Chondrocyte (in vitro differentiated cells): ENCODE data around the gene RBP3. TPM values are rescaled to one million over a fixed set of nuclear protein-coding genes. Genes with fewer than 3 reads are reported as not detected.

Experiments
- DNase-seq: peaks from one replicate; pipeline ENCODE4 v3.0.0; 2021; ENCODE audit warnings: mixed read lengths, low spot score
- H3K27ac Mint-ChIP-seq: one replicate; pipeline ENCODE4 v1.8.0; 2021; ENCODE audit warnings: mild to moderate bottlenecking, moderate library complexity, mixed read lengths; ENCODE audit not compliant: unreplicated experiment
- H3K27me3 Mint-ChIP-seq: 2 replicates; pipeline ENCODE4 v1.8.0; 2021; ENCODE audit warnings: low read depth, mixed read lengths
- H3K36me3 Mint-ChIP-seq: 2 replicates; pipeline ENCODE4 v1.8.0; 2021; ENCODE audit warnings: low read depth, mixed read lengths
- H3K4me1 Mint-ChIP-seq: 2 replicates; pipeline ENCODE4 v1.8.0; 2021; ENCODE audit warnings: low read depth, mild to moderate bottlenecking, mixed read lengths
- H3K4me3 Mint-ChIP-seq: one replicate; pipeline ENCODE4 v1.8.0; 2021; ENCODE audit warnings: mild to moderate bottlenecking, moderate library complexity, mixed read lengths; ENCODE audit not compliant: unreplicated experiment
- H3K9me3 Mint-ChIP-seq: 2 replicates; pipeline ENCODE4 v1.8.0; 2021; ENCODE audit warnings: low read depth, mixed read lengths
- CTCF ChIP-seq: fragments of 200-600 bp; sonication (generic); IDR thresholded peaks from 2 replicates; pipeline ENCODE4 v1.5.0; 2021; ENCODE audit warnings: antibody characterized with exemption, mild to moderate bottlenecking, moderate library complexity
- total RNA-seq: library from RNA; stranded (reverse); gene quantifications from 3 replicates; pipeline ENCODE4 v1.2.1, GENCODE V29; 2021

RBP3 gene
- total RNA-seq, 1 donor from 2014 or later: not detected

- peaks cover 39% of the 10 kb centered on the region for H3K4me1 Mint-ChIP-seq
- no peak overlapping the region for H3K27ac Mint-ChIP-seq
- H3K4me3 Mint-ChIP-seq: no peak overlapping the region
- peak; percentile 59 for DNase-seq
- no peaks in the 10 kb centered on the region for H3K9me3 Mint-ChIP-seq
- H3K36me3 Mint-ChIP-seq: peaks cover 1% of the 10 kb centered on the region
- TF ChIP-seq CTCF: no peak
- peaks cover 3% of the 10 kb centered on the region for H3K27me3 Mint-ChIP-seq
Observed at GRCh38 chr10:47370015-47370767, 22.0 kb downstream of the RBP3 start.

- TF ChIP-seq CTCF: no peak
- Mint-ChIP-seq H3K9me3 (no peaks in the 10 kb centered on the region), H3K27me3 (peaks cover 3% of the 10 kb centered on the region), H3K4me3 (no peak overlapping the region), H3K4me1 (peaks cover 44% of the 10 kb centered on the region), H3K27ac (no peak overlapping the region), H3K36me3 (peaks cover 1% of the 10 kb centered on the region)
- DNase-seq: no peak
Observed at GRCh38 chr10:47370878-47371277, 22.7 kb downstream of the RBP3 start.

- no peak for TF ChIP-seq CTCF
Observed at GRCh38 chr10:47371629-47372485, 23.7 kb downstream of the RBP3 start.

GRCh38 chr10:47372726-47373125 is 24.6 kb downstream of the RBP3 start:
- DNase-seq: peak; percentile 59

More at GRCh38 chr10:47371629-47372485, 23.7 kb downstream of the RBP3 start:
- Mint-ChIP-seq H3K4me3 (no peak overlapping the region), H3K27me3 (no peaks in the 10 kb centered on the region), H3K36me3 (peaks cover 1% of the 10 kb centered on the region), H3K4me1 (peaks cover 44% of the 10 kb centered on the region), H3K27ac (peak overlapping the region; percentile 5), H3K9me3 (no peaks in the 10 kb centered on the region)
- peak; percentile 30 for DNase-seq

More at GRCh38 chr10:47372726-47373125, 24.6 kb downstream of the RBP3 start:
- H3K36me3 Mint-ChIP-seq: peaks cover under 1% of the 10 kb centered on the region
- H3K27ac Mint-ChIP-seq: no peak overlapping the region
- H3K4me3 Mint-ChIP-seq: no peak overlapping the region
- H3K4me1 Mint-ChIP-seq: peaks cover 44% of the 10 kb centered on the region
- no peaks in the 10 kb centered on the region for H3K9me3 Mint-ChIP-seq
- no peaks in the 10 kb centered on the region for H3K27me3 Mint-ChIP-seq
- TF ChIP-seq CTCF: no peak
